PFSK-1 (cell line): ENCODE results near the gene SH3RF1.

Source experiments
- FOXP2 ChIP-seq: optimal IDR thresholded peaks from 2 replicates; pipeline ENCODE3; 2011; ENCODE audit warnings: borderline replicate concordance, control low read depth, inconsistent platforms; ENCODE audit not compliant: insufficient read depth; ENCODE audit errors: extremely low read length, extremely low read depth
- POLR2AphosphoS5 ChIP-seq: IDR thresholded peaks from 2 replicates; pipeline ENCODE4 v1.6.1; 2012; ENCODE audit warnings: low read depth, mild to moderate bottlenecking, control low read depth, low read length, moderate library complexity
- SIN3A ChIP-seq: IDR thresholded peaks from 2 replicates; pipeline ENCODE4 v1.6.1; 2012; ENCODE audit warnings: mild to moderate bottlenecking, low read length, moderate library complexity, borderline replicate concordance; ENCODE audit not compliant: insufficient read depth
- TAF1 ChIP-seq: IDR thresholded peaks from 2 replicates; pipeline ENCODE4 v1.6.1; 2012; ENCODE audit warnings: low read length, control low read depth, borderline replicate concordance; ENCODE audit not compliant: insufficient read depth
- TF ChIP-seq, protein P1 (sequence below), 2 experiments: IDR thresholded peaks; 2 replicates each; pipeline versions ENCODE4 v1.6.1 to v1.8.0; 2011 to 2012; ENCODE audit warnings: low read depth in 2 of 2, low read length in 2 of 2, control low read depth in 1 of 2, inconsistent platforms in 1 of 2, mild to moderate bottlenecking in 1 of 2, moderate library complexity in 1 of 2; ENCODE audit not compliant: insufficient read depth in 1 of 2

DNA sequence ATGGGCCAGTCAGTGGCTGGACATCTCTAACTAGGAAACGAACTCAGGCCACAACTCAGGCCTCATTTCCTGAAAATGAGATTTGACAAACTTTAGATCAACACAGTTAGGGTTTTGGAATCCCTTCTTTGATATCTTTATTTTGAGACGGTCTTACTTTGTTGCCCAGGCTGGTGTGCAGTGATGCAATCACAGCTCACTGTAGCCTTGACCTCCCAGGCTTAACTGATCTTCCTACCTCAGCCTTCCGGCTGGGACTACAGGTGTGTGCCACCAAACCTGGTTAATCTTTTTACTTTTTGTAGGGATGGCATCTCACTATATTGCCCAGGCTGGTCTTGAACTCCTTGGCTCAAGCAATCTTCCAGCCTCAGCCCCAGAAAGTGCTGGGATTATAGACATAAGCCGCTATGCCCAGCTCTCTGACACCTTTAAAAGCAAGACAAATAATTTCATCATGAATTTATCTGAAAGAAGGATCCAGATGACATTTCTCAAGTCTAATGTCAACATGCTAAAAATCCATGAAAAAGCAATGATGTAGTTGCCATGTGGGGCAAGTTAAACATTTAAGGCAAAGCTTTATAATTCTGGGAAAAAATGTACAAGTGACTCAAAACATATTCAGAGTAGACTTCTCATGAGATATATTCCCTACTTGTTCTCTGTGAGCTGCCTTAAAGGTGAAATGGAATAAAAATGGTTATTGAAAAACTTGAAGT lies 171.6 kb downstream of the SH3RF1 start:
- no peak for TF ChIP-seq POLR2AphosphoS5
- TF ChIP-seq, protein P1, sequence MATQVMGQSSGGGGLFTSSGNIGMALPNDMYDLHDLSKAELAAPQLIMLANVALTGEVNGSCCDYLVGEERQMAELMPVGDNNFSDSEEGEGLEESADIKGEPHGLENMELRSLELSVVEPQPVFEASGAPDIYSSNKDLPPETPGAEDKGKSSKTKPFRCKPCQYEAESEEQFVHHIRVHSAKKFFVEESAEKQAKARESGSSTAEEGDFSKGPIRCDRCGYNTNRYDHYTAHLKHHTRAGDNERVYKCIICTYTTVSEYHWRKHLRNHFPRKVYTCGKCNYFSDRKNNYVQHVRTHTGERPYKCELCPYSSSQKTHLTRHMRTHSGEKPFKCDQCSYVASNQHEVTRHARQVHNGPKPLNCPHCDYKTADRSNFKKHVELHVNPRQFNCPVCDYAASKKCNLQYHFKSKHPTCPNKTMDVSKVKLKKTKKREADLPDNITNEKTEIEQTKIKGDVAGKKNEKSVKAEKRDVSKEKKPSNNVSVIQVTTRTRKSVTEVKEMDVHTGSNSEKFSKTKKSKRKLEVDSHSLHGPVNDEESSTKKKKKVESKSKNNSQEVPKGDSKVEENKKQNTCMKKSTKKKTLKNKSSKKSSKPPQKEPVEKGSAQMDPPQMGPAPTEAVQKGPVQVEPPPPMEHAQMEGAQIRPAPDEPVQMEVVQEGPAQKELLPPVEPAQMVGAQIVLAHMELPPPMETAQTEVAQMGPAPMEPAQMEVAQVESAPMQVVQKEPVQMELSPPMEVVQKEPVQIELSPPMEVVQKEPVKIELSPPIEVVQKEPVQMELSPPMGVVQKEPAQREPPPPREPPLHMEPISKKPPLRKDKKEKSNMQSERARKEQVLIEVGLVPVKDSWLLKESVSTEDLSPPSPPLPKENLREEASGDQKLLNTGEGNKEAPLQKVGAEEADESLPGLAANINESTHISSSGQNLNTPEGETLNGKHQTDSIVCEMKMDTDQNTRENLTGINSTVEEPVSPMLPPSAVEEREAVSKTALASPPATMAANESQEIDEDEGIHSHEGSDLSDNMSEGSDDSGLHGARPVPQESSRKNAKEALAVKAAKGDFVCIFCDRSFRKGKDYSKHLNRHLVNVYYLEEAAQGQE (IDR thresholded peaks at IDR 0.05; ENCODE audit: insufficient read depth in 1 of 2, low read depth in 2 of 2, low read length in 2 of 2), result no peak
- no peak for TF ChIP-seq FOXP2
- TF ChIP-seq SIN3A, result no peak
- TF ChIP-seq TAF1, result no peak
